ENCODE measurements around the gene SMCO2. TPM values are rescaled to one million over a fixed set of nuclear protein-coding genes. Genes with fewer than 3 reads are reported as not detected.

The SMCO2 gene
- total and polyA plus RNA-seq, 4 donors = not detected

GRCh38 chr12:27537855-27538675 is 91.5 kb downstream of the SMCO2 start:
- peaks cover 1 to 19% (median 6%) of the 10 kb centered on the region in 4 donors for H3K4me1 ChIP-seq (ENCODE audit: control insufficient read depth in 4 of 4, insufficient read depth in 4 of 4, low read length in 3 of 4)
- 79% methylated on average over 8 of the region's 8 CpGs for WGBS
- no peak for DNase-seq (ENCODE audit: low spot score)

GRCh38 chr12:27539191-27539631 is 92.7 kb downstream of the SMCO2 start:
- H3K36me3 ChIP-seq (ENCODE audit: control insufficient read depth in 4 of 4, insufficient read depth in 3 of 4, low read depth in 1 of 4, low read length in 3 of 4) = peaks cover 0 to 5% (median 1%) of the 10 kb centered on the region in 4 donors
- no peak for DNase-seq (ENCODE audit: low spot score)
- H3K9me3 ChIP-seq (ENCODE audit: control insufficient read depth in 4 of 4, low read length in 3 of 4) = no peaks in the 10 kb centered on the region
- H3K27me3 ChIP-seq (ENCODE audit: control insufficient read depth in 4 of 4, insufficient read depth in 4 of 4, low read length in 3 of 4) = no peaks in the 10 kb centered on the region
- H3K4me3 ChIP-seq (ENCODE audit: low read depth in 1 of 3, low read length in 3 of 3) = no peak overlapping the region
- H3K9ac ChIP-seq (ENCODE audit: low read depth in 1 of 2, low read length in 2 of 2) = no peak overlapping the region
- H3K27ac ChIP-seq (ENCODE audit: low read depth in 1 of 2, low read length in 2 of 2) = no peak overlapping the region
- TF ChIP-seq RAD21 (IDR thresholded peaks at IDR 0.05) (no peak), GABPA (IDR thresholded peaks at IDR 0.05 in 1 of 2, conservative IDR thresholded peaks at IDR 0.05 in 1 of 2) (no peak), NR2F2 (IDR thresholded peaks at IDR 0.05) (no peak), MAX (IDR thresholded peaks at IDR 0.05) (no peak)
- WGBS = 47% methylated on average over 4 of the region's 4 CpGs
- peaks cover 1 to 19% (median 7%) of the 10 kb centered on the region in 4 donors for H3K4me1 ChIP-seq (ENCODE audit: control insufficient read depth in 4 of 4, insufficient read depth in 4 of 4, low read length in 3 of 4)

More at GRCh38 chr12:27537855-27538675, 91.5 kb downstream of the SMCO2 start:
- peaks cover 0 to 5% (median 1%) of the 10 kb centered on the region in 4 donors for H3K36me3 ChIP-seq (ENCODE audit: control insufficient read depth in 4 of 4, insufficient read depth in 3 of 4, low read depth in 1 of 4, low read length in 3 of 4)
- no peaks in the 10 kb centered on the region for H3K27me3 ChIP-seq (ENCODE audit: control insufficient read depth in 4 of 4, insufficient read depth in 4 of 4, low read length in 3 of 4)
- H3K9me3 ChIP-seq (ENCODE audit: control insufficient read depth in 4 of 4, low read length in 3 of 4) = no peaks in the 10 kb centered on the region
- no peak overlapping the region for H3K9ac ChIP-seq (ENCODE audit: low read depth in 1 of 2, low read length in 2 of 2)
- TF ChIP-seq FOXA2 (IDR thresholded peaks at IDR 0.05) (no peak), EGR1 (IDR thresholded peaks at IDR 0.05; ENCODE audit: low read depth in 2 of 2) (no peak), YY1 (IDR thresholded peaks at IDR 0.05) (no peak), GABPA (IDR thresholded peaks at IDR 0.05 in 1 of 2, conservative IDR thresholded peaks at IDR 0.05 in 1 of 2) (no peak), RXRA (IDR thresholded peaks at IDR 0.05) (no peak), MAX (IDR thresholded peaks at IDR 0.05) (no peak), CTCF (IDR thresholded peaks at IDR 0.05; ENCODE audit: low read depth, low read length, missing input control) (no peak), FOXA1 (IDR thresholded peaks at IDR 0.05) (no peak), NR2F2 (IDR thresholded peaks at IDR 0.05) (no peak)
- no peak overlapping the region for H3K4me3 ChIP-seq (ENCODE audit: low read depth in 1 of 3, low read length in 3 of 3)
- H3K27ac ChIP-seq (ENCODE audit: low read depth in 1 of 2, low read length in 2 of 2) = no peak overlapping the region

- H3K9ac ChIP-seq (ENCODE audit: low read depth in 1 of 2, low read length in 2 of 2) = no peak overlapping the region
- DNase-seq (ENCODE audit: low spot score) = no peak
- TF ChIP-seq HNF4G (IDR thresholded peaks at IDR 0.05) (no peak), JUND (IDR thresholded peaks at IDR 0.05) (no peak), RXRA (IDR thresholded peaks at IDR 0.05) (no peak), REST (IDR thresholded peaks at IDR 0.05) (no peak), NR2F2 (IDR thresholded peaks at IDR 0.05) (no peak), TAF1 (conservative IDR thresholded peaks at IDR 0.05) (no peak)
- H3K4me1 ChIP-seq (ENCODE audit: control insufficient read depth in 4 of 4, insufficient read depth in 4 of 4, low read length in 3 of 4) = peaks cover 2 to 27% (median 16%) of the 10 kb centered on the region in 4 donors
- H3K9me3 ChIP-seq (ENCODE audit: control insufficient read depth in 4 of 4, low read length in 3 of 4) = no peaks in the 10 kb centered on the region
- no peak overlapping the region for H3K27ac ChIP-seq (ENCODE audit: low read depth in 1 of 2, low read length in 2 of 2)
- 87% methylated on average over 8 of the region's 8 CpGs for WGBS
- no peaks in the 10 kb centered on the region for H3K27me3 ChIP-seq (ENCODE audit: control insufficient read depth in 4 of 4, insufficient read depth in 4 of 4, low read length in 3 of 4)
- H3K4me3 ChIP-seq (ENCODE audit: low read depth in 1 of 3, low read length in 3 of 3) = no peak overlapping the region
- no peaks in the 10 kb centered on the region for H3K36me3 ChIP-seq (ENCODE audit: control insufficient read depth in 4 of 4, insufficient read depth in 3 of 4, low read depth in 1 of 4, low read length in 3 of 4)
These were observed 94.6 kb downstream of the SMCO2 start for GRCh38 chr12:27541031-27541719.

Data from liver (tissue), 9 donors.